Spleen (tissue), 11 donors: ENCODE data around the gene AXIN1. TPM values are rescaled to one million over a fixed set of nuclear protein-coding genes. Genes with fewer than 3 reads are reported as not detected.

ENCODE experiments used
- DNase-seq: peaks from one replicate; pipeline ENCODE4 v3.0.0-alpha.2; 2020
- H3K27ac ChIP-seq, 8 donors: fragments of 200-600 bp; sonication (generic) in 7 of 8; 1 replicate in 4 of 8; 2 replicates in 4 of 8; pipeline versions ENCODE4 v1.5.0 to v1.8.0; 2016 to 2021; ENCODE audit warnings: inconsistent platforms in 4 of 8, mild to moderate bottlenecking in 4 of 8, moderate library complexity in 1 of 8
- H3K27me3 ChIP-seq, 7 donors: fragments of 200-600 bp; sonication (generic) in 6 of 7; replicated peaks in 1 of 7; 1 replicate in 4 of 7; 2 replicates in 3 of 7; pipeline versions ENCODE4 v1.5.0 to v1.8.0; 2016 to 2021; ENCODE audit warnings: inconsistent platforms in 3 of 7, mild to moderate bottlenecking in 1 of 7
- H3K36me3 ChIP-seq, 6 donors: fragments of 200-600 bp; sonication (generic) in 5 of 6; 1 replicate in 4 of 6; 2 replicates in 2 of 6; pipeline versions ENCODE4 v1.5.0 to v1.8.0; 2016 to 2021; ENCODE audit warnings: inconsistent platforms in 2 of 6
- H3K4me1 ChIP-seq, 6 donors: fragments of 200-600 bp; sonication (generic) in 5 of 6; 1 replicate in 3 of 6; 2 replicates in 3 of 6; pipeline versions ENCODE4 v1.5.0 to v1.8.0; 2016 to 2021; ENCODE audit warnings: inconsistent platforms in 3 of 6
- H3K4me3 ChIP-seq, 8 donors: fragments of 200-600 bp; sonication (generic) in 7 of 8; 1 replicate in 4 of 8; 2 replicates in 4 of 8; pipeline versions ENCODE4 v1.5.0 to v1.8.0; 2016 to 2021; ENCODE audit warnings: inconsistent platforms in 4 of 8, mild to moderate bottlenecking in 4 of 8, moderate library complexity in 2 of 8
- H3K9me3 ChIP-seq, 8 donors: fragments of 200-600 bp; sonication (generic) in 7 of 8; 1 replicate in 4 of 8; 2 replicates in 4 of 8; pipeline versions ENCODE4 v1.5.0 to v1.8.0; 2016 to 2021; ENCODE audit warnings: inconsistent platforms in 4 of 8
- CTCF ChIP-seq, 11 experiments: fragments of 200-600 bp in 7 of 11; fragments of 450-650 bp in 4 of 11; sonication (generic) in 4 of 11; IDR thresholded peaks in 8 of 11; conservative IDR thresholded peaks in 3 of 11; 1 replicate in 7 of 11; 2 replicates in 4 of 11; pipeline versions ENCODE4 v1.4.0 to v1.8.0; 2016 to 2021; ENCODE audit warnings: antibody characterized with exemption in 11 of 11, inconsistent platforms in 4 of 11, mild to moderate bottlenecking in 1 of 11
- POLR2A ChIP-seq, 3 donors: fragments of 450-650 bp; IDR thresholded peaks; one replicate each; pipeline ENCODE4 v1.5.1; 2017; ENCODE audit warnings: antibody characterized with exemption in 3 of 3, mild to moderate bottlenecking in 1 of 3
- POLR2AphosphoS5 ChIP-seq, 3 donors: sonication (generic); formaldehyde crosslinking; IDR thresholded peaks; one replicate each; pipeline ENCODE4 v1.5.1; 2017; ENCODE audit warnings: antibody characterized with exemption in 3 of 3
- WGBS, 5 donors: extraction: QIAGEN DNeasy Blood & Tissue Kit in 3 of 5; methylation state at CpG; one replicate each; pipeline versions ENCODE4 v1.1.5 to v1.1.7; 2013 to 2018; 5-methylcytosine and 5-hydroxymethylcytosine counted together
- intact Hi-C: fragments of 100-400 bp; cut with DNase I; formaldehyde crosslinking; loops from one replicate; pipeline ENCODE4 v1.15.0; 2023; ENCODE audit warnings: low total_unique reads
- polyA plus RNA-seq, 3 donors: library from polyadenylated mRNA; stranded (reverse); fragments of 200-250 nt; gene quantifications; one replicate each; pipeline ENCODE4 v1.2.1, GENCODE V29; 2013
- total RNA-seq, 7 donors: library from RNA; depleted of rRNA in 3 of 7; stranded (reverse); fragments of >200 nt in 3 of 7; fragmentation: NEBNext Ultra II Directional in 4 of 7; extraction: Animal tissue kit (Norgen Biotek cat#: 25700) in 4 of 7; gene quantifications; one replicate each; pipeline versions ENCODE4 v1.1.0 to v1.2.1, GENCODE V29; 2016 to 2021
- donor health status: healthy with polysubstance abuse.
- donor health status: DM: no; HTN: no; CAD: no; lungs with moderate emphysema.
- donor health status: DM: no; HTN: no; CAD: no.
- donor health status: Bipolar disorder and iron deficiency.
- donor health status: healthy.
- donor health status: DM: no; HTN: no; CAD: no.
- donor health status: DM: yes; HTN: yes; CAD: no.

The AXIN1 gene
- total and polyA plus RNA-seq, 10 donors, result 12.9 to 27.3 (median 23.9) TPM

GRCh38 chr16:283033-283805, 69.3 kb downstream of the AXIN1 start, which contains the start of gene PDIA2:
TSS of gene PDIA2 (plus strand) at chr16:283164. CDS start at chr16:283170, 6 bp downstream.
- DNase-seq, result no peak
- Histone ChIP-seq H3K36me3 (peaks cover 0 to 26% (median 17%) of the 10 kb centered on the region in 6 donors), H3K4me1 (peaks cover 0 to 25% (median 14%) of the 10 kb centered on the region in 6 donors), H3K9me3 (peaks cover 0 to 8% (median 0%) of the 10 kb centered on the region in 8 donors), H3K27ac (no peak within 1 kb of the TSS), H3K27me3 (peaks cover 4 to 52% (median 31%) of the 10 kb centered on the region in 7 donors), H3K4me3 (no peak within 1 kb of the TSS)
- WGBS, 5 donors, result 68 to 85% (median 78%) methylated on average over 13 to 25 of the region's 25 CpGs
- no peak for TF ChIP-seq POLR2A (IDR thresholded peaks at IDR 0.05)
- intact Hi-C loops, result no loop called here

GRCh38 chr16:282491-282890, 70.0 kb downstream of the AXIN1 start:
- no peak for DNase-seq
- TF ChIP-seq POLR2A (IDR thresholded peaks at IDR 0.05) (no peak), POLR2AphosphoS5 (IDR thresholded peaks at IDR 0.05) (no peak), CTCF (IDR thresholded peaks at IDR 0.05 in 8 of 11, conservative IDR thresholded peaks at IDR 0.05 in 3 of 11) (no peak)
- peaks cover 0 to 8% (median 0%) of the 10 kb centered on the region in 8 donors for H3K9me3 ChIP-seq
- no peak overlapping the region for H3K27ac ChIP-seq
- peaks cover 0 to 19% (median 10%) of the 10 kb centered on the region in 6 donors for H3K36me3 ChIP-seq
- no peak overlapping the region for H3K4me3 ChIP-seq
- 71 to 86% (median 82%) methylated on average over 21 to 22 of the region's 22 CpGs for WGBS, 5 donors
- peaks cover 0 to 25% (median 14%) of the 10 kb centered on the region in 6 donors for H3K4me1 ChIP-seq
- intact Hi-C loops, result no loop called here
- peaks cover 4 to 59% (median 31%) of the 10 kb centered on the region in 7 donors for H3K27me3 ChIP-seq

- DNase-seq, result no peak
Observed at GRCh38 chr16:281660-282255, 70.8 kb downstream of the AXIN1 start.

More at GRCh38 chr16:281660-282255, 70.8 kb downstream of the AXIN1 start:
- H3K36me3 ChIP-seq, result peaks cover 0 to 12% (median 2%) of the 10 kb centered on the region in 6 donors
- peaks cover 0 to 25% (median 14%) of the 10 kb centered on the region in 6 donors for H3K4me1 ChIP-seq
- peaks cover 0 to 8% (median 0%) of the 10 kb centered on the region in 8 donors for H3K9me3 ChIP-seq
- no peak overlapping the region for H3K27ac ChIP-seq
- no peak for TF ChIP-seq POLR2A (IDR thresholded peaks at IDR 0.05)
- TF ChIP-seq CTCF (IDR thresholded peaks at IDR 0.05 in 8 of 11, conservative IDR thresholded peaks at IDR 0.05 in 3 of 11), result no peak
- TF ChIP-seq POLR2AphosphoS5 (IDR thresholded peaks at IDR 0.05), result no peak
- peaks cover 4 to 67% (median 31%) of the 10 kb centered on the region in 7 donors for H3K27me3 ChIP-seq
- WGBS, 5 donors, result 62 to 67% (median 65%) methylated on average over 10 to 25 of the region's 25 CpGs
- H3K4me3 ChIP-seq, result no peak overlapping the region
- intact Hi-C loops, result no loop called here
